Small intestine (tissue), 7 donors: ENCODE measurements around the gene ERAL1. TPM values are rescaled to one million over a fixed set of nuclear protein-coding genes. Genes with fewer than 3 reads are reported as not detected.

ENCODE experiments used
- DNase-seq, 2 donors: peaks; one replicate each; pipeline versions ENCODE4 v3.0.0 to v3.0.0-alpha.2; 2013
- FAIRE-seq: peaks from 2 replicates; lab custom pipeline; 2012; peaks lifted over from hg19 to GRCh38; lab: Jason Lieb, UNC
- H3K27ac ChIP-seq, 3 donors: one replicate each; pipeline ENCODE4 v1.5.1; 2013; ENCODE audit warnings: low read length in 2 of 3, mild to moderate bottlenecking in 2 of 3, control low read depth in 1 of 3, inconsistent platforms in 1 of 3, low read depth in 1 of 3, moderate library complexity in 1 of 3
- H3K27me3 ChIP-seq, 3 donors: one replicate each; pipeline ENCODE4 v1.6.1; 2013; ENCODE audit warnings: low read length in 3 of 3, inconsistent platforms in 1 of 3; ENCODE audit not compliant: control insufficient read depth in 3 of 3, insufficient read depth in 3 of 3
- H3K36me3 ChIP-seq, 3 donors: one replicate each; pipeline ENCODE4 v1.6.1; 2013; ENCODE audit warnings: low read length in 3 of 3, inconsistent platforms in 1 of 3, low read depth in 1 of 3, mild to moderate bottlenecking in 1 of 3, moderate library complexity in 1 of 3; ENCODE audit not compliant: control insufficient read depth in 3 of 3, insufficient read depth in 2 of 3
- H3K4me1 ChIP-seq, 3 donors: one replicate each; pipeline ENCODE4 v1.6.1; 2013; ENCODE audit warnings: low read length in 2 of 3, inconsistent platforms in 1 of 3, low read depth in 1 of 3, mild to moderate bottlenecking in 1 of 3, moderate library complexity in 1 of 3; ENCODE audit not compliant: control insufficient read depth in 3 of 3, insufficient read depth in 2 of 3
- H3K4me3 ChIP-seq, 3 donors: one replicate each; pipeline ENCODE4 v1.5.1; 2013; ENCODE audit warnings: low read length in 3 of 3, control low read depth in 1 of 3, inconsistent platforms in 1 of 3, low read depth in 1 of 3, mild to moderate bottlenecking in 1 of 3, moderate library complexity in 1 of 3
- H3K9me3 ChIP-seq, 2 donors: one replicate each; pipeline ENCODE4 v1.6.1; 2013; ENCODE audit warnings: low read depth in 1 of 2, low read length in 1 of 2; ENCODE audit not compliant: control insufficient read depth in 2 of 2, insufficient read depth in 1 of 2
- WGBS, 3 donors: extraction: QIAGEN DNeasy Blood & Tissue Kit; methylation state at CpG; one replicate each; pipeline ENCODE4 v1.1.7; 2013; 5-methylcytosine and 5-hydroxymethylcytosine counted together
- polyA plus RNA-seq, 4 donors: library from polyadenylated mRNA; stranded (reverse) in 3 of 4; unstranded in 1 of 4; fragments of 200-250 nt in 3 of 4; fragments of 120-200 nt in 1 of 4; gene quantifications; one replicate each; pipeline versions ENCODE4 v1.2.1 to v1.2.3, GENCODE V29; 2013
- donor health status: healthy with polysubstance abuse.
- donor health status: control.
- donor health status: control.
- donor health status: Bipolar disorder and iron deficiency.
- donor health status: healthy.

Gene ERAL1
- polyA plus RNA-seq, 4 donors, result 38.5 to 48.9 (median 46.7) TPM

- peaks cover 0 to 46% (median 8%) of the 10 kb centered on the region in 3 donors for H3K4me1 ChIP-seq
- DNase-seq (no peak), FAIRE-seq (no peak)
- no peaks in the 10 kb centered on the region for H3K27me3 ChIP-seq
- H3K36me3 ChIP-seq, result peaks cover 0 to 23% (median 1%) of the 10 kb centered on the region in 3 donors
- 98 to 100% (median 100%) methylated on average over 1 of the region's 1 CpG for WGBS, 3 donors
- no peak overlapping the region for H3K4me3 ChIP-seq
- peak overlapping the region in 1 of 3 donors; percentile 91 for H3K27ac ChIP-seq
- no peaks in the 10 kb centered on the region for H3K9me3 ChIP-seq
Measured at GRCh38 chr17:28863953-28864352, 9.1 kb downstream of the ERAL1 start.

DNA sequence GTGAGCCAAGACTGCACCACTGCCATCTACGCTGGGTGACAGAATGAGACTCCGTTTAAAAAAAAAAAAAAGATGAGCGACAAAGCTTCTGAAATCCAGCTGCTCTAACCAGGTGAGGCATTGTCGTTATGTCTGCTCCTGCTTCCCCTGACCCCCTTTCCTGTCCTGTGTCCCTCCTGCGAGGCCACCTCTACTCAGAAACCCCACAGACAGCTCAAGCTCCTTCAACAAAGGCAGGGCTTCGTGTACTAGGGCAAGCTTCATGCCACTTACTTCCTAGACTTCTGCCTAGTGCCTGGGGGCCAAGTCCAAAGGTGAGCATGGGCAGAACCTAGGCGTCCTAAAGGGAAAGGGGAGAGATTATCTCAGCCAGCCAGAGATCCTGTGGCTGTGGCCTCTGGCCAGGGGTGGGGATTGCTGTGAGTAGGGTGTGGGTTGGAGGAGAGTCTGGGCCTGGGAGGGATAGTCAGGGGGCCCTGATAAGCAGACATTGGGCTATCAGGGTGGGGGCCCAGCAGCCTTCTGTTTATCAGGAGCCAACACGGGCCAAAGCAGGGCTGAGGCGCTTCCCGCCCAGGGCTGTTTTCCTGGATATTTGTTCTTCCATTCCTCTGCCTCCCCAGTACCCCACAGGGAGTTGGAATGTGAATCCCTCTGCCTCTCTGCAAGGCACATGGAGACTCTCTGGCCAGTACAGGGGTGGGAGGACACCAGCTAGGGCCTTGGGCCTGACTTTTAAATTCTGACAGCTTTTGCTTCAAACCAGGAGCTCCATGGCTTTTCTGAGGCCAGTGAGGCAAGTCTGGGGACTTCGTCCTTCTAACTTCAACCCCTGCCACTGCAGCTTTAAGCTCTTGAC lies 10.4 kb downstream of the ERAL1 start:
- FAIRE-seq (no peak), DNase-seq (peak; percentile 93 to 98)
- Histone ChIP-seq H3K4me3 (no peak overlapping the region), H3K27ac (peak overlapping the region; percentile 77 to 97 (median 91)), H3K4me1 (peaks cover 0 to 46% (median 8%) of the 10 kb centered on the region in 3 donors), H3K36me3 (peaks cover 0 to 13% (median 0%) of the 10 kb centered on the region in 3 donors), H3K9me3 (no peaks in the 10 kb centered on the region), H3K27me3 (no peaks in the 10 kb centered on the region)
- WGBS, 3 donors, result 16 to 64% (median 47%) methylated on average over 11 of the region's 11 CpGs

DNA sequence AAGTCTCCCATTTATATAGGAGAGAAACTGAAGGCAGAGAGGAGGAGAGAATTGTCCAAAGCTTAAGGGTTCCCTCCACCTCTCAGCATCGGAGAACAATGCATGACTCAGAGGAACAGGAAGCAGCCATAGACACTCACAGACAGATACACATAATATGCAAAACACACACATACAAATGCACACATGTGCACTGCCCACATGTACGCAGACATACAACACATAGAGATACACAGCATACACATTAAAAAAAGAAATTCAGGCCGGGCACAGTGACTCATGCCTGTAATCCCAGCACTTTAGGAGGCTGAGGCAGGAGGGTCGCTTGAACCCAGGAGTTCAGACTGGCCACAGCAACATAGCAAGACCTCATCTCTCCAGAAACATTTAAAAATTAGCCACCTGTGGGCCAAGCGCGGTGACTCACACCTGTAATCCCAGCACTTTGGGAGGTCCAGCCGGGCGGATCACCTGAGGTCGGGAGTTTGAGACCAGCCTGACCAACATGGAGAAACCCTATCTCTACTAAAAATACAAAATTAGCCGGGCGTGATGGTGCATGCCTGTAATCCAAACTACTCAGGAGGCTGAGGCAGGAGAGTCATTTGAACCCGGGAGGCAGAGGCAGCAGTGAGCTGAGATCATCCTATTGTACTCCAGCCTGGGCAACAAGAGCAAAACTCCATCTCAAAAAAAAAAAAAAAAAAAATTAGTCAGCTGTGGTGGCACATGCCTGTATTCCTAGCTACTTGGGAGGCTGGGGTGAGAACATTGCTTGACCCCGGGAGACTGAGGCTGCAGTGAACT lies 11.3 kb downstream of the ERAL1 start:
- WGBS, 3 donors, result 76 to 86% (median 86%) methylated on average over 13 of the region's 13 CpGs
- peaks cover 0 to 5% (median 0%) of the 10 kb centered on the region in 3 donors for H3K36me3 ChIP-seq
- DNase-seq (peak in 1 of 2 donors; percentile 35), FAIRE-seq (no peak)
- peak overlapping the region; percentile 77 to 97 (median 91) for H3K27ac ChIP-seq
- H3K4me1 ChIP-seq, result peaks cover 0 to 43% (median 8%) of the 10 kb centered on the region in 3 donors
- H3K4me3 ChIP-seq, result no peak overlapping the region
- no peaks in the 10 kb centered on the region for H3K27me3 ChIP-seq
- no peaks in the 10 kb centered on the region for H3K9me3 ChIP-seq

DNA sequence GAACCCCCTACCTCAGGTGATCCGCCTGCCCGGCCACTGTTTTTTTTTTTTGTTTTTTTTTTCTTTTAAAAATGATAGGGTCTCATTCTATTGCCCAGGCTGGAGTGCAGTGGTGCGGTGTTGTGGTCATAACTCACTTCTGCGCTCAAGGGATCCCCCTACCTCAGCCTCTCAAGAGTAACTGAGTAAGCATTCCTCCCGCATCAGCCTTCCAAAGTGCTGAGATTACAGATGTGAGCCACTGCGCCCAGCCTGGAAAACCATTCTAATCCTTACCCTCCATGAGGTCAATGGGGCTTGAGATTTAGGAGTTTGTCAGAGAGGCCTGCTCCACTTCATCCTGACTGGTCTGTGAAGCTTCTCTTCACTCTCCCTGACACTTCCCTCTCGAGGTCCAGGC lies 12.5 kb downstream of the ERAL1 start:
- DNase-seq (no peak), FAIRE-seq (no peak)
- Histone ChIP-seq H3K4me1 (peaks cover 0 to 35% (median 7%) of the 10 kb centered on the region in 3 donors), H3K27ac (no peak overlapping the region), H3K9me3 (no peaks in the 10 kb centered on the region), H3K27me3 (no peaks in the 10 kb centered on the region), H3K4me3 (no peak overlapping the region), H3K36me3 (no peaks in the 10 kb centered on the region)
- WGBS, 3 donors, result 92 to 98% (median 95%) methylated on average over 7 of the region's 7 CpGs

DNA sequence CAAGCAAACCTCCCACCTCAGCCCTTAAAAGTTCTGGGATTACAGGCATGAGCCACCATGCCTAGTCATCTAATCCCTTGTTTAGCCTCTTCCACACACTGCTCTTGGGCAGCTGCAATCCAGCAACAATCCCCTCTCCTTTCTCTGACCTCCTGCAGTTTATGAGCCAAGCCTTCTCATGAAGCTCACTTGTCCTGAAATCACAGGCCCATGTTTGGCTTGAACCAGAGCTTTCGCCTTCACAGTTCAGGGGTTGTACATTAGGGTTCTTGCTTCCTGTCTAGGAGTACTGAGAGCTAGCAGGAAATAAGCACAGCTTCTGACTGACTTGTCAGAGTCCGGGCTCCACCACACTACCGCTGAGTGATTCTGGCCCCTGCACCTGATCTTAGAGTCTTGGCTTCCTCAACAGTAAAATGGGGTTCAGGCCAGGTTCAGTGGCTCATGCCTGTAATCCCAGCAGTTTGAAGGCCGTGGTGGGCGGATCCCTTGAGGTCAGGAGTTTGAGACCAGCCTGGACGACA lies 16.3 kb downstream of the ERAL1 start:
- FAIRE-seq, result no peak
- DNase-seq, result peak in 1 of 2 donors; percentile 30

DNA sequence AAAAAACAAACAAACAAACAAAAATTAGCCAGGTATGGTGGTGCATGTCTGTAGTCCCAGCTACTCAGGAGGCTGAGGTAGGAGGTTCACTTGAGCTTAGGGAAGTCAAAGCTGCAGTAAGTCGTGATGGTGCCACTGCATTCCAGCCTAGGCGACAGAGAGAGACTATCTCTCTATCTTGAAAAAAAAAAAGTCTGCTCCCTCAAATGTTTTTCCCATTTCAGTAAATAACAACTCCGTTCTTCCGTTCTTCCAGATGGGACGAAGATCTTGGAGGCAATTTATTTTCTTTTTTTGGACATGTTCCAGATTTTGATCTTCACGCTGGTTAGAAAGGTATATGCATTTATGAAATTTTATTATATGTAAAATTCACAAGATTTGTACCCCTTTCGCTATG lies 19.0 kb downstream of the ERAL1 start:
- H3K9me3 ChIP-seq, result no peaks in the 10 kb centered on the region
- DNase-seq (no peak), FAIRE-seq (no peak)
- H3K4me1 ChIP-seq, result peaks cover 0 to 8% (median 0%) of the 10 kb centered on the region in 3 donors
- H3K4me3 ChIP-seq, result no peak overlapping the region
- H3K27ac ChIP-seq, result no peak overlapping the region
- no peaks in the 10 kb centered on the region for H3K27me3 ChIP-seq
- peaks cover 0 to 1% (median 0%) of the 10 kb centered on the region in 3 donors for H3K36me3 ChIP-seq
- WGBS, 3 donors, result 88 to 93% (median 90%) methylated on average over 7 of the region's 7 CpGs

More for the DNA sequence above, 16.3 kb downstream of the ERAL1 start:
- 56 to 62% (median 60%) methylated on average over 6 of the region's 6 CpGs for whole genome bisulfite sequencing, 3 donors
- Histone ChIP-seq H3K9me3 (no peaks in the 10 kb centered on the region), H3K27me3 (no peaks in the 10 kb centered on the region), H3K4me3 (no peak overlapping the region), H3K4me1 (peaks cover 0 to 12% (median 0%) of the 10 kb centered on the region in 3 donors), H3K36me3 (no peaks in the 10 kb centered on the region), H3K27ac (peak overlapping the region in 1 of 3 donors; percentile 28)

GRCh38 chr17:28874750-28875149 lies 19.9 kb downstream of the ERAL1 start:
- peaks cover 0 to 8% (median 0%) of the 10 kb centered on the region in 3 donors for H3K4me1 ChIP-seq
- FAIRE-seq, result no peak
- WGBS, 3 donors, result 45 to 69% (median 48%) methylated on average over 3 of the region's 3 CpGs
- H3K36me3 ChIP-seq, result peaks cover 0 to 10% (median 3%) of the 10 kb centered on the region in 3 donors
- H3K9me3 ChIP-seq, result no peaks in the 10 kb centered on the region
- DNase-seq, result peak in 1 of 2 donors; percentile 47
- no peak overlapping the region for H3K27ac ChIP-seq
- H3K27me3 ChIP-seq, result no peaks in the 10 kb centered on the region
- no peak overlapping the region for H3K4me3 ChIP-seq
